Measurements from ENCODE around the gene SMPDL3A. TPM values are rescaled to one million over a fixed set of nuclear protein-coding genes. Genes with fewer than 3 reads are reported as not detected.

SMPDL3A gene
- total RNA-seq, 2 experiments from 2014 or later: 0.19 TPM; not detected in 1

- no peak for DNase-seq
- Mint-ChIP-seq H3K27ac (no peak overlapping the region), H3K9me3 (no peaks in the 10 kb centered on the region), H3K27me3 (peaks cover 2% of the 10 kb centered on the region), H3K4me1 (no peaks in the 10 kb centered on the region), H3K36me3 (ENCODE audit: low read depth) (no peaks in the 10 kb centered on the region), H3K4me3 (no peak overlapping the region)
- POLR2A ChIA-PET: no interaction called here
- CTCF ChIA-PET: no interaction called here
These were observed 40.4 kb downstream of the SMPDL3A start for GRCh38 chr6:122829456-122829855.

- Mint-ChIP-seq H3K9me3 (no peaks in the 10 kb centered on the region), H3K36me3 (ENCODE audit: low read depth) (no peaks in the 10 kb centered on the region), H3K27ac (no peak overlapping the region), H3K4me3 (no peak overlapping the region), H3K27me3 (peaks cover 6% of the 10 kb centered on the region), H3K4me1 (no peaks in the 10 kb centered on the region)
- ChIA-PET POLR2A (no interaction called here), CTCF (no interaction called here)
- no peak for DNase-seq
These were observed 42.5 kb downstream of the SMPDL3A start for GRCh38 chr6:122831511-122831910.

- CTCF ChIA-PET: no interaction called here
- no peaks in the 10 kb centered on the region for H3K9me3 Mint-ChIP-seq
- no peak for DNase-seq
These were observed 43.4 kb downstream of the SMPDL3A start for GRCh38 chr6:122832459-122832858.

DNA sequence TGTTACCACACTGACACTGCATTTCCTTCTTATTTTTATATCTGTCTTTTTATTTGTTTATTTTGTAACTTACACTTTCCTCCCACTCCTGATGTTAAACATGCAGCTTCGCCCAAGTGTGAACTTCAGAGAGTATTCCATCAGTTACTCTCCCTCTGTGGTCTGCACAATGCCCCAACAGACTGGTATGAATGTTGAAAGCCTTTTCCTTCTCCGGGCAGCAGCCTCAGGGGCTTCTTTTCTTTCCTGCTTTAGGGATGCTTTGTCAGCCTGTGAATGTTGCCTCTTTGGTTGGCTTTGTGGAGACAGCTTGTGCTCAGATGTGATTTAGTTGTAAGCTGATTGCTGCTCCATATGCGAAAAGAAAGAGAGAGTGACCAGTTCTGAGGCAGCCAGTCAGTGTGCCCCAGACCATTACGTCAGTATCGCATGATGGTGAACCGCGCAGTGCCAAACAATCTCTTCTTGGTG lies 44.0 kb downstream of the SMPDL3A start:
- H3K36me3 Mint-ChIP-seq (ENCODE audit: low read depth): no peaks in the 10 kb centered on the region
- no peaks in the 10 kb centered on the region for H3K9me3 Mint-ChIP-seq
- no peak for DNase-seq
- ChIA-PET CTCF (no interaction called here), POLR2A (no interaction called here)
- H3K4me3 Mint-ChIP-seq: no peak overlapping the region
- H3K27ac Mint-ChIP-seq: no peak overlapping the region
- H3K4me1 Mint-ChIP-seq: no peaks in the 10 kb centered on the region
- peaks cover 6% of the 10 kb centered on the region for H3K27me3 Mint-ChIP-seq

More at GRCh38 chr6:122832459-122832858, 43.4 kb downstream of the SMPDL3A start:
- POLR2A ChIA-PET: no interaction called here
- Mint-ChIP-seq H3K36me3 (ENCODE audit: low read depth) (no peaks in the 10 kb centered on the region), H3K27me3 (peaks cover 6% of the 10 kb centered on the region), H3K27ac (no peak overlapping the region), H3K4me1 (no peaks in the 10 kb centered on the region), H3K4me3 (no peak overlapping the region)

GRCh38 chr6:122838060-122838780 lies 49.2 kb downstream of the SMPDL3A start:
- no peaks in the 10 kb centered on the region for H3K9me3 Mint-ChIP-seq
- POLR2A ChIA-PET: no interaction called here

GRCh38 chr6:122839472-122839871 lies 50.4 kb downstream of the SMPDL3A start:
- Mint-ChIP-seq H3K27me3 (peaks cover 5% of the 10 kb centered on the region), H3K36me3 (ENCODE audit: low read depth) (no peaks in the 10 kb centered on the region), H3K27ac (no peak overlapping the region), H3K4me3 (no peak overlapping the region), H3K9me3 (no peaks in the 10 kb centered on the region), H3K4me1 (no peaks in the 10 kb centered on the region)
- CTCF ChIA-PET: interaction anchor here (0.7 to 1.4 kb wide), 3 partner anchors 108 to 922 kb away, joined by 3 to 6 read pairs (median 4); partner anchors contain the start of gene SERINC1
- POLR2A ChIA-PET: no interaction called here
- DNase-seq: peak; percentile 66

More at GRCh38 chr6:122838060-122838780, 49.2 kb downstream of the SMPDL3A start:
- no peaks in the 10 kb centered on the region for H3K36me3 Mint-ChIP-seq (ENCODE audit: low read depth)
- CTCF ChIA-PET: interaction anchor here (1.1 to 1.4 kb wide), 2 partner anchors 107 to 367 kb away, joined by 4 to 6 read pairs; partner anchors contain the start of gene SERINC1
- H3K27me3 Mint-ChIP-seq: peaks cover 5% of the 10 kb centered on the region
- DNase-seq: no peak
- H3K4me1 Mint-ChIP-seq: no peaks in the 10 kb centered on the region
- no peak overlapping the region for H3K4me3 Mint-ChIP-seq
- H3K27ac Mint-ChIP-seq: no peak overlapping the region

DNA sequence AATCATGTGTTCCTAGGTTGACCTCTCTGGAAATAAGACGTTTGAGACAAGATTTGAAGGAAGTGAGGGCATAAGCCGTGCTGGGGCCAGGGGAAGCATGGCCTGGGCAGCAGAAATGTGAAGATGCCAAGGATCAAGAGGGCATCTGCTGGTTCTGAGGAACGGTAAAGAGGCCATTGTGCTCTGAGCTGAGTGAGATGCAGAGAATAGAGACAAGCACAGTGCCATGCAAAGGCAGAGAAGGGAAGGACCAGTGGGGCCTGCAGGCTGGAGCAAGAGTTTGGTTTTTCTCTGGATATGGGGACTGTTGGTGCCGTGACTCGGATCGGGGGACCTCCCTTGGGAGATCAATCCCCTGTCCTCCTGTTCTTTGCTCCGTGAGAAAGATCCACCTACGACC lies 50.8 kb downstream of the SMPDL3A start:
- ChIA-PET CTCF (interaction anchor here (1.4 kb wide), 1 partner anchor 109 kb away, joined by 6 read pairs; no protein-coding TSS in a partner anchor), POLR2A (no interaction called here)
- Mint-ChIP-seq H3K4me3 (no peak overlapping the region), H3K4me1 (no peaks in the 10 kb centered on the region), H3K9me3 (no peaks in the 10 kb centered on the region), H3K27ac (no peak overlapping the region), H3K36me3 (ENCODE audit: low read depth) (no peaks in the 10 kb centered on the region), H3K27me3 (peaks cover 2% of the 10 kb centered on the region)
- DNase-seq: no peak

DNA sequence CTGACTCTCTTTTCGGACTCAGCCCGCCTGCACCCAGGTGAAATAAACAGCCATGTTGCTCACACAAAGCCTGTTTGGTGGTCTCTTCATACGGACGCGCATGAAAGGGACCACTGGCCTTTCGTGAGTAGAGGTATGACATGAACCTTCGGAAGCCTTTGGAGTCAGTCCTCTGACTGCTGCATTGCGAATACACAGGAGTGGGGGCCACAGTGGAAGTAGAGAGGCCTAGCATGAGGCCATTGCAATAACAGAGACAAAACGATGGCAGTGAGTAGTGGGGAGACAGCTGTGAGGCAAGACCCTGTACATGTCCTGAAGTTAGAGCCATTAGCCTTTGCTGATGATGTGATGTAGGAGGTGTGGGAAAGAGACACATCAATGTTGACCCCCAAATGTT lies 56.4 kb downstream of the SMPDL3A start:
- H3K27me3 Mint-ChIP-seq: no peaks in the 10 kb centered on the region
- ChIA-PET CTCF (interaction anchor here (0.6 kb wide), 1 partner anchor 1328 kb away, joined by 4 read pairs; no protein-coding TSS in a partner anchor), POLR2A (no interaction called here)

GRCh38 chr6:122845916-122846612 lies 57.0 kb downstream of the SMPDL3A start:
- Mint-ChIP-seq H3K9me3 (no peaks in the 10 kb centered on the region), H3K4me3 (no peak overlapping the region), H3K27me3 (no peaks in the 10 kb centered on the region), H3K36me3 (ENCODE audit: low read depth) (no peaks in the 10 kb centered on the region), H3K4me1 (no peaks in the 10 kb centered on the region), H3K27ac (no peak overlapping the region)
- no peak for DNase-seq
- ChIA-PET POLR2A (no interaction called here), CTCF (interaction anchor here (0.6 kb wide), 1 partner anchor 1329 kb away, joined by 4 read pairs; no protein-coding TSS in a partner anchor)

More for the DNA sequence above, 56.4 kb downstream of the SMPDL3A start:
- no peak overlapping the region for H3K27ac Mint-ChIP-seq
- H3K4me1 Mint-ChIP-seq: no peaks in the 10 kb centered on the region
- no peaks in the 10 kb centered on the region for H3K36me3 Mint-ChIP-seq (ENCODE audit: low read depth)
- no peak for DNase-seq
- no peaks in the 10 kb centered on the region for H3K9me3 Mint-ChIP-seq
- H3K4me3 Mint-ChIP-seq: no peak overlapping the region

GRCh38 chr6:122853259-122853995 lies 64.4 kb downstream of the SMPDL3A start:
- Mint-ChIP-seq H3K4me1 (no peaks in the 10 kb centered on the region), H3K36me3 (ENCODE audit: low read depth) (no peaks in the 10 kb centered on the region), H3K9me3 (no peaks in the 10 kb centered on the region), H3K4me3 (no peak overlapping the region), H3K27ac (no peak overlapping the region), H3K27me3 (no peaks in the 10 kb centered on the region)
- POLR2A ChIA-PET: no interaction called here
- CTCF ChIA-PET: no interaction called here
- no peak for DNase-seq

Data from activated CD4-positive, alpha-beta T cell treated with anti-CD3 and anti-CD28 coated beads, Interleukin-2, amount 10 ng/mL, durations not matched to agents 7 days and 5 days (primary cell).